DOHH2 (cell line): Measurements from ENCODE around the gene IL36G.

Experiments
- H3F3A ChIP-seq: fragments of 200-600 bp; sonication (generic), shearing (Covaris generic); 2 replicates; pipeline ENCODE4 v1.6.0; 2016; ENCODE audit warnings: antibody characterized with exemption, mild to moderate bottlenecking; ENCODE audit not compliant: control insufficient read depth, insufficient read depth
- H3K27ac ChIP-seq: fragments of 200-600 bp; sonication (generic); 2 replicates; pipeline ENCODE4 v1.5.1; 2014; ENCODE audit warnings: low read depth, mild to moderate bottlenecking, low read length, moderate library complexity
- H3K27me3 ChIP-seq: fragments of 200-600 bp; sonication (generic); 2 replicates; pipeline ENCODE4 v1.6.1; 2014; ENCODE audit warnings: mild to moderate bottlenecking, low read length, mixed read lengths; ENCODE audit not compliant: control insufficient read depth
- H3K36me3 ChIP-seq: fragments of 200-600 bp; sonication (generic); 2 replicates; pipeline ENCODE4 v1.6.1; 2014; ENCODE audit warnings: mild to moderate bottlenecking, low read length, moderate library complexity, mixed read lengths; ENCODE audit not compliant: control insufficient read depth
- H3K4me1 ChIP-seq: fragments of 200-600 bp; sonication (generic); 2 replicates; pipeline ENCODE4 v1.6.1; 2014; ENCODE audit warnings: mild to moderate bottlenecking, low read length, mixed read lengths; ENCODE audit not compliant: control insufficient read depth
- H3K4me2 ChIP-seq: fragments of 200-600 bp; sonication (generic); 2 replicates; pipeline ENCODE4 v1.6.0; 2014; ENCODE audit warnings: mild to moderate bottlenecking, low read length, moderate library complexity
- H3K4me3 ChIP-seq: fragments of 200-600 bp; sonication (generic); 2 replicates; pipeline ENCODE4 v1.5.1; 2014; ENCODE audit warnings: mild to moderate bottlenecking, low read length, mixed read lengths
- H3K79me2 ChIP-seq: fragments of 200-600 bp; sonication (generic); 2 replicates; pipeline ENCODE4 v1.6.1; 2014; ENCODE audit warnings: mild to moderate bottlenecking, low read length, mixed read lengths; ENCODE audit not compliant: control insufficient read depth
- H3K9me2 ChIP-seq: fragments of 200-600 bp; sonication (generic); replicated peaks from 2 replicates; pipeline ENCODE4 v1.6.1; 2014; ENCODE audit warnings: mild to moderate bottlenecking, low read length, mixed read lengths; ENCODE audit not compliant: control insufficient read depth
- H3K9me3 ChIP-seq: fragments of 200-600 bp; sonication (generic); 2 replicates; pipeline ENCODE4 v1.6.1; 2014; ENCODE audit warnings: antibody characterized with exemption, low read length, mixed read lengths; ENCODE audit not compliant: control insufficient read depth, insufficient read depth
- H4K20me1 ChIP-seq: fragments of 200-600 bp; sonication (generic); 2 replicates; pipeline ENCODE4 v1.6.0; 2014; ENCODE audit warnings: low read depth, mild to moderate bottlenecking, antibody characterized with exemption, low read length, moderate library complexity; ENCODE audit not compliant: control insufficient read depth, insufficient read depth
- CTCF ChIP-seq: fragments of 200-600 bp; sonication (generic); IDR thresholded peaks from one replicate; pipeline ENCODE4 v1.5.1; 2014; ENCODE audit warnings: antibody characterized with exemption, mild to moderate bottlenecking, low read depth, low read length; ENCODE audit not compliant: poor library complexity, severe bottlenecking
- EZH2phosphoT487 ChIP-seq: fragments of 200-600 bp; sonication (generic); IDR thresholded peaks from 2 replicates; pipeline ENCODE4 v1.6.1; 2017; ENCODE audit warnings: borderline replicate concordance, mild to moderate bottlenecking, antibody characterized with exemption, low read length, moderate library complexity, mixed read lengths

Gene IL36G

DNA sequence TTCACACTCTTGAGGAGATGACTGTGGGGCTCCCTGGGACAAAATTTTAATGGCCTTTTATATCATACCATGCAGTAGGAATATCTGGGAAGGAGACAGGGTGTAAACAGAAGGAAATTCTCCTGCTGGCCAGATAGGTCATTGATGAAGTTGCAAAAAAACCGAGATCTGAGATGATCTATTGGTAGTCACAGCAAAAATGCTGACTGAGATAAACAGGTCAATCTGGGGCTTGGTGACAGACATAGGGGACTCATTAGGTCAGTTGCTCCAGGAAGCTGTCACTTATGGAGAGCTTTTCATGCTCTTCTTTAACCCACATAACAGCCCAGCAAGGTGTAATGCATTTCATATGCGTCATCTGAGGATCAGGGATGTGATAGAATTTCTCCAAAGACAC is 24.9 kb downstream of the IL36G start:
- TF ChIP-seq CTCF (no peak), EZH2phosphoT487 (no peak)
- no peak overlapping the region for H3K4me2 ChIP-seq
- H3K9me2 ChIP-seq, result no peaks in the 10 kb centered on the region
- no peak overlapping the region for H3K4me3 ChIP-seq
- no peaks in the 10 kb centered on the region for H4K20me1 ChIP-seq
- H3K9me3 ChIP-seq, result peaks cover 18% of the 10 kb centered on the region
- H3K4me1 ChIP-seq, result no peaks in the 10 kb centered on the region
- no peak overlapping the region for H3K27ac ChIP-seq
- H3F3A ChIP-seq, result no peaks in the 10 kb centered on the region
- 0 out of 2 replicates have a peak, but pooled peaks cover 2% of the 10 kb centered on the region for H3K27me3 ChIP-seq
- no peaks in the 10 kb centered on the region for H3K36me3 ChIP-seq
- H3K79me2 ChIP-seq, result no peaks in the 10 kb centered on the region

- H3K4me3 ChIP-seq, result no peak within 1 kb of the TSS
- H3K9me3 ChIP-seq, result peaks cover 14% of the 10 kb centered on the region
- no peak within 1 kb of the TSS for H3K4me2 ChIP-seq
- no peaks in the 10 kb centered on the region for H3K79me2 ChIP-seq
- H3K36me3 ChIP-seq, result no peaks in the 10 kb centered on the region
- H3K4me1 ChIP-seq, result no peaks in the 10 kb centered on the region
- H3K27ac ChIP-seq, result no peak within 1 kb of the TSS
- TF ChIP-seq EZH2phosphoT487 (no peak), CTCF (no peak)
- H4K20me1 ChIP-seq, result no peaks in the 10 kb centered on the region
- no peaks in the 10 kb centered on the region for H3K9me2 ChIP-seq
- H3K27me3 ChIP-seq, result 0 out of 2 replicates have a peak, but pooled peaks cover 2% of the 10 kb centered on the region
- H3F3A ChIP-seq, result no peaks in the 10 kb centered on the region
These were observed 27.3 kb downstream of the IL36G start, which contains the start of gene IL36A for GRCh38 chr2:113005030-113005509. IL36A (plus strand) TSS chr2:113005459; CDS start chr2:113005872, 413 bp downstream.

DNA sequence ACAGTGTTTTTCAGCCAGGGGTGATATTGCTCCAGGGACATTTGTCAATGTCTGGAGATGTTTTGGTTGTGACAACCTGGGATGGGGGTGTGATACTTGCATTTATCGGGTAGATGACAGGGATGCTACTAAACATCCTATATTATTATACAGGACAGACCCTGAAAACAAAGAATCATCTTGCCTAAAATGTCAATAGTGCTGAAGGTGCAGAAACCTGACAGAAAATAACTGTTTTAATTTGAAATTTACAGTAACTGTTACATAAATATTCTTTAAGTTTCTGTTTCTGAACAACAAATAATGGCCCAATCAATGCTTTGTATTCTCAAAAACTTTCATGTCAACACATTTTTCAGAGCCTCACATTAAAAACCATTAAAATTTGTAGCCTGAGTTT is 29.4 kb downstream of the IL36G start:
- H3K27me3 ChIP-seq, result 0 out of 2 replicates have a peak, but pooled peaks cover 2% of the 10 kb centered on the region
- no peaks in the 10 kb centered on the region for H3K36me3 ChIP-seq
- no peaks in the 10 kb centered on the region for H3K9me2 ChIP-seq
- H3K4me1 ChIP-seq, result no peaks in the 10 kb centered on the region
- H3F3A ChIP-seq, result no peaks in the 10 kb centered on the region
- no peaks in the 10 kb centered on the region for H4K20me1 ChIP-seq
- no peak overlapping the region for H3K27ac ChIP-seq
- H3K79me2 ChIP-seq, result no peaks in the 10 kb centered on the region
- no peaks in the 10 kb centered on the region; the same call in 1 of the 2 replicates for H3K9me3 ChIP-seq
- H3K4me3 ChIP-seq, result no peak overlapping the region
- no peak overlapping the region for H3K4me2 ChIP-seq
- TF ChIP-seq EZH2phosphoT487 (no peak), CTCF (no peak)
